ENCODE data around the gene PTPRD.
"Not testable (repeated sequence)": the region's sequence is repeated elsewhere in the genome, so short reads cannot be mapped to it uniquely, and the experiment has no call there.

PTPRD gene

GRCh38 chr9:10479172-10479571 is 133.6 kb downstream of the PTPRD start:
- no peak for DNase-seq (ENCODE audit: low read depth, low spot score)

GRCh38 chr9:10449201-10449617 is 163.6 kb downstream of the PTPRD start:
- not testable (repeated sequence) for DNase-seq (ENCODE audit: low read depth, low spot score)

GRCh38 chr9:10447036-10447435 is 165.8 kb downstream of the PTPRD start:
- DNase-seq (ENCODE audit: low read depth, low spot score) = no peak

- DNase-seq (ENCODE audit: low read depth, low spot score) = no peak
Measured at GRCh38 chr9:10443868-10444204, 169.0 kb downstream of the PTPRD start.

GRCh38 chr9:10443181-10443867 is 169.5 kb downstream of the PTPRD start:
- DNase-seq (ENCODE audit: low read depth, low spot score) = no peak

GRCh38 chr9:10438955-10439354 is 173.8 kb downstream of the PTPRD start:
- no peak for DNase-seq (ENCODE audit: low read depth, low spot score)

GRCh38 chr9:10436756-10437155 is 176.0 kb downstream of the PTPRD start:
- DNase-seq (ENCODE audit: low read depth, low spot score) = no peak

- DNase-seq (ENCODE audit: low read depth, low spot score) = no peak
Measured at GRCh38 chr9:10434412-10434811, 178.4 kb downstream of the PTPRD start.

- DNase-seq (ENCODE audit: low read depth, low spot score) = no peak
Measured at GRCh38 chr9:10411272-10411671, 201.5 kb downstream of the PTPRD start.

- no peak for DNase-seq (ENCODE audit: low read depth, low spot score)
Measured at GRCh38 chr9:10403283-10403682, 209.5 kb downstream of the PTPRD start.

- no peak for DNase-seq (ENCODE audit: low read depth, low spot score)
Measured at GRCh38 chr9:10396615-10397014, 216.2 kb downstream of the PTPRD start.

GRCh38 chr9:10387282-10387681 is 225.5 kb downstream of the PTPRD start:
- no peak for DNase-seq (ENCODE audit: low read depth, low spot score)

- DNase-seq (ENCODE audit: low read depth, low spot score) = no peak
Measured at GRCh38 chr9:10371824-10372223, 241.0 kb downstream of the PTPRD start.

- DNase-seq (ENCODE audit: low read depth, low spot score) = no peak
Measured at GRCh38 chr9:10366171-10366779, 246.5 kb downstream of the PTPRD start.

- no peak for DNase-seq (ENCODE audit: low read depth, low spot score)
Measured at GRCh38 chr9:10354591-10354990, 258.2 kb downstream of the PTPRD start.

GRCh38 chr9:10345621-10346020 is 267.2 kb downstream of the PTPRD start:
- not testable (repeated sequence) for DNase-seq (ENCODE audit: low read depth, low spot score)

- no peak for DNase-seq (ENCODE audit: low read depth, low spot score)
Measured at GRCh38 chr9:10341057-10341456, 271.7 kb downstream of the PTPRD start.

- no peak for DNase-seq (ENCODE audit: low read depth, low spot score)
Measured at GRCh38 chr9:10339152-10339551, 273.6 kb downstream of the PTPRD start.

GRCh38 chr9:10331157-10331556 is 281.6 kb downstream of the PTPRD start:
- DNase-seq (ENCODE audit: low read depth, low spot score) = no peak

- DNase-seq (ENCODE audit: low read depth, low spot score) = no peak
Measured at GRCh38 chr9:10282084-10282483, 330.7 kb downstream of the PTPRD start.

GRCh38 chr9:10274988-10275387 is 337.8 kb downstream of the PTPRD start:
- no peak for DNase-seq (ENCODE audit: low read depth, low spot score)

GRCh38 chr9:10274175-10274574 is 338.6 kb downstream of the PTPRD start:
- no peak for DNase-seq (ENCODE audit: low read depth, low spot score)

GRCh38 chr9:10272830-10273229 is 340.0 kb downstream of the PTPRD start:
- DNase-seq (ENCODE audit: low read depth, low spot score) = no peak

Measured in activated CD4-positive, CD25-positive, alpha-beta regulatory T cell treated with anti-CD3 and anti-CD28 coated beads, Interleukin-2, amount 50 U/mL, for 16 hours (primary cell).